ENCODE results near the gene RAB9A.

Gene RAB9A

GRCh38 chrX:13697455-13697854, 8.5 kb downstream of the RAB9A start:
- no peaks in the 10 kb centered on the region for H3F3A ChIP-seq (ENCODE audit: insufficient read depth, low read length)
- H3K79me2 ChIP-seq (ENCODE audit: insufficient read depth, low read length) = peaks cover 72% of the 10 kb centered on the region
- no peak overlapping the region for H3K4me3 ChIP-seq (ENCODE audit: low read depth, low read length, poor library complexity, severe bottlenecking)
- H3K36me3 ChIP-seq (ENCODE audit: insufficient read depth, low read length) = no peaks in the 10 kb centered on the region
- H3K9me2 ChIP-seq (ENCODE audit: low read depth, low read length) = no peaks in the 10 kb centered on the region
- no peak overlapping the region for H2AFZ ChIP-seq (ENCODE audit: low read length)
- H3K9me3 ChIP-seq (ENCODE audit: low read length) = no peaks in the 10 kb centered on the region
- H3K27ac ChIP-seq (ENCODE audit: low read depth, low read length, poor library complexity, severe bottlenecking) = peak overlapping the region; percentile 43
- H3K27me3 ChIP-seq (ENCODE audit: insufficient read depth, low read length) = no peaks in the 10 kb centered on the region
- H3K4me2 ChIP-seq (ENCODE audit: low read length) = peak overlapping the region; percentile 19; the same call in 1 of the 2 replicates
- peaks cover 57% of the 10 kb centered on the region for H3K4me1 ChIP-seq (ENCODE audit: insufficient read depth, low read length, severe bottlenecking)
- no peaks in the 10 kb centered on the region for H4K20me1 ChIP-seq (ENCODE audit: insufficient read depth, low read length)
- H3K9ac ChIP-seq (ENCODE audit: low read length) = no peak overlapping the region
- no peak for TF ChIP-seq EZH2 (IDR thresholded peaks at IDR 0.05; ENCODE audit: borderline replicate concordance, low read length)
- no peak for TF ChIP-seq CTCF (IDR thresholded peaks at IDR 0.05; ENCODE audit: low read length)

GRCh38 chrX:13697976-13698375, 9.0 kb downstream of the RAB9A start:
- Histone ChIP-seq H3K36me3 (ENCODE audit: insufficient read depth, low read length) (no peaks in the 10 kb centered on the region; the same call in 1 of the 2 replicates), H3K4me1 (ENCODE audit: insufficient read depth, low read length, severe bottlenecking) (peaks cover 57% of the 10 kb centered on the region), H3K27me3 (ENCODE audit: insufficient read depth, low read length) (no peaks in the 10 kb centered on the region), H2AFZ (ENCODE audit: low read length) (no peak overlapping the region), H3K9me3 (ENCODE audit: low read length) (no peaks in the 10 kb centered on the region), H4K20me1 (ENCODE audit: insufficient read depth, low read length) (no peaks in the 10 kb centered on the region), H3K4me2 (ENCODE audit: low read length) (peak overlapping the region; percentile 19; the same call in 1 of the 2 replicates), H3K9ac (ENCODE audit: low read length) (no peak overlapping the region), H3K27ac (ENCODE audit: low read depth, low read length, poor library complexity, severe bottlenecking) (peak overlapping the region; percentile 43), H3K4me3 (ENCODE audit: low read depth, low read length, poor library complexity, severe bottlenecking) (no peak overlapping the region), H3K79me2 (ENCODE audit: insufficient read depth, low read length) (peaks cover 68% of the 10 kb centered on the region), H3K9me2 (ENCODE audit: low read depth, low read length) (no peaks in the 10 kb centered on the region), H3F3A (ENCODE audit: insufficient read depth, low read length) (no peaks in the 10 kb centered on the region)
- TF ChIP-seq EZH2 (IDR thresholded peaks at IDR 0.05; ENCODE audit: borderline replicate concordance, low read length) (no peak), CTCF (IDR thresholded peaks at IDR 0.05; ENCODE audit: low read length) (no peak)

GRCh38 chrX:13698432-13698831, 9.5 kb downstream of the RAB9A start:
- TF ChIP-seq EZH2 (IDR thresholded peaks at IDR 0.05; ENCODE audit: borderline replicate concordance, low read length) = no peak
- no peak for TF ChIP-seq CTCF (IDR thresholded peaks at IDR 0.05; ENCODE audit: low read length)
- H3K9me2 ChIP-seq (ENCODE audit: low read depth, low read length) = no peaks in the 10 kb centered on the region
- no peaks in the 10 kb centered on the region for H3F3A ChIP-seq (ENCODE audit: insufficient read depth, low read length)
- H3K79me2 ChIP-seq (ENCODE audit: insufficient read depth, low read length) = peaks cover 68% of the 10 kb centered on the region
- H3K4me2 ChIP-seq (ENCODE audit: low read length) = no peak overlapping the region
- no peaks in the 10 kb centered on the region for H3K9me3 ChIP-seq (ENCODE audit: low read length)
- no peak overlapping the region for H3K4me3 ChIP-seq (ENCODE audit: low read depth, low read length, poor library complexity, severe bottlenecking)
- no peaks in the 10 kb centered on the region; the same call in 1 of the 2 replicates for H3K36me3 ChIP-seq (ENCODE audit: insufficient read depth, low read length)
- no peaks in the 10 kb centered on the region for H3K27me3 ChIP-seq (ENCODE audit: insufficient read depth, low read length)
- no peak overlapping the region for H2AFZ ChIP-seq (ENCODE audit: low read length)
- peaks cover 57% of the 10 kb centered on the region for H3K4me1 ChIP-seq (ENCODE audit: insufficient read depth, low read length, severe bottlenecking)
- no peak overlapping the region for H3K27ac ChIP-seq (ENCODE audit: low read depth, low read length, poor library complexity, severe bottlenecking)
- no peaks in the 10 kb centered on the region for H4K20me1 ChIP-seq (ENCODE audit: insufficient read depth, low read length)
- H3K9ac ChIP-seq (ENCODE audit: low read length) = no peak overlapping the region

Data from OCI-LY1 (cell line).